Left lung (tissue), 10 donors: ENCODE results near the gene SPATA2. TPM values are rescaled to one million over a fixed set of nuclear protein-coding genes. Genes with fewer than 3 reads are reported as not detected.
A peak's percentile ranks its signal among the peaks of the same experiment; 100 is the strongest.

Experiments used
- ATAC-seq: fragments of 200-7000 bp; cut with Tn5 transposase; one replicate; pipeline ENCODE4 v1.9.1; 2020; ENCODE audit warnings: moderate library complexity
- DNase-seq, 4 donors: peaks; one replicate each; pipeline ENCODE4 v3.0.0-alpha.2; 2013 to 2020
- H3K27ac ChIP-seq, 2 donors: fragments of 200-600 bp; sonication (generic) in 1 of 2; one replicate each; pipeline versions ENCODE4 v1.5.0 to v1.8.0; 2020 to 2021
- H3K27me3 ChIP-seq, 2 donors: fragments of 200-600 bp; sonication (generic) in 1 of 2; one replicate each; pipeline versions ENCODE4 v1.5.0 to v1.8.0; 2020 to 2021
- H3K36me3 ChIP-seq, 2 donors: fragments of 200-600 bp; sonication (generic) in 1 of 2; one replicate each; pipeline versions ENCODE4 v1.5.0 to v1.8.0; 2020 to 2021
- H3K4me1 ChIP-seq, 2 donors: fragments of 200-600 bp; one replicate each; pipeline ENCODE4 v1.8.0; 2021
- H3K4me3 ChIP-seq, 2 donors: fragments of 200-600 bp; sonication (generic) in 1 of 2; one replicate each; pipeline versions ENCODE4 v1.5.0 to v1.8.0; 2020 to 2021; ENCODE audit warnings: mild to moderate bottlenecking in 1 of 2
- H3K9me3 ChIP-seq, 2 donors: fragments of 200-600 bp; sonication (generic) in 1 of 2; one replicate each; pipeline versions ENCODE4 v1.5.0 to v1.8.0; 2020 to 2021
- intact Hi-C, 2 donors: fragments of 100-400 bp; cut with DNase I; formaldehyde crosslinking; loops; one replicate each; pipeline versions ENCODE4 v1.11.2 to v1.14.2; 2022
- polyA plus RNA-seq, 6 donors: library from polyadenylated mRNA; unstranded; fragments of 120-200 nt; gene quantifications; one replicate each; pipeline ENCODE4 v1.2.1, GENCODE V29; 2013; ENCODE audit not compliant: insufficient read length in 6 of 6
- total RNA-seq, 2 donors: library from RNA; stranded (reverse); fragmentation: NEBNext Ultra II Directional; extraction: Animal tissue kit (Norgen Biotek cat#: 25700); gene quantifications; one replicate each; pipeline ENCODE4 v1.2.1, GENCODE V29; 2021
- TF ChIP-seq, protein P1 (sequence below), 2 donors: fragments of 200-600 bp; sonication (generic) in 1 of 2; IDR thresholded peaks; one replicate each; pipeline versions ENCODE4 v1.5.0 to v1.8.0; 2021; ENCODE audit warnings: antibody characterized with exemption in 2 of 2
- donor health status: DM: no; HTN: yes; CAD: no.
- donor health status: DM: no; HTN: no; CAD: no.

The SPATA2 gene
- total and polyA plus RNA-seq, 8 donors: 6.9 to 10.1 (median 7.6) TPM

DNA sequence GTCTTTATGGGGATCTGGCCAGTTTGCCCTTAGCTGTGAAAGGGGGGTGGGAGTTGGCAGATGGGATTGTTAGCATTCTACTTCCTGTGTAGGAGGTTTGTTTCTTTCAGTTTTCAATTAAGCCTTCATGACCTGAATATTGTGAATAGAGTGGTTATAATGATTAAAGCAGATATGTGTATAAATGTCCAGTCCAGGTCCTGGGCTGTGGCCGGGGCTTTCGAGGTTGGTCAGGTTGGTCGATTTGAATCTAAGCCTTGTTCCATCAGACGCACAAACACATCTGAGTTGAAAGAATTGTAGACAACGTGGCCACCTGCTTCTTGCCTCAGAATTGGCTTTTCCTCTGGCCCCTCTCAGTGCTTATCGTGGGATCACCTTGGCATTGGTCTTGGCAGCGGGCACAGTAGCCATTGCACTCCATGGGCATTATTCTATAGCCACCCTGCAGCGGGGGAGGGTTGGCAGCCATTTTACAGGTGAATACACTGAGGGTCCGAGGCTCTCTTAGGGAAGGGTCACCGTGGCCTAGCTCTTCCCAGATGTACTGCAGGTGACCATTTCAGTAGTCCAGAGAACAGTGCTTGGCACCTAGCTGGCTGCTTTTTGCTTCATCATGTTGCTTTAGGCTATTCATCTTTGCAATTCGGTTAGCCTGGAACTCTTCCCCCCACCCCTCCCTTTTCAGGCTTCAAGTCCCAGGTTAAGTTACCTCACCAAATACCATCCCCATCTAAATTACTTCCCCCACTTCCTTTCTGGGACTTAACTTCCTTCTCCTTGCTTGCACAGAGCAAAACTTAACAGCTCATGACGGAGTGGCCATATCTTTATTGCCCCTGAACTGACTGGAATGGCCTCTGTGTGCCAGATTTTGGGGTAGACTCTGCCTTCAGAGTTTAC, 21.9 kb upstream of the SPATA2 start:
- Histone ChIP-seq H3K9me3 (no peaks in the 10 kb centered on the region), H3K27me3 (no peaks in the 10 kb centered on the region), H3K27ac (peak overlapping the region; percentile 91 to 93), H3K4me3 (peak overlapping the region; percentile 93 to 100), H3K4me1 (peaks cover 13 to 63% of the 10 kb centered on the region in 2 donors), H3K36me3 (peaks cover 0 to 29% of the 10 kb centered on the region in 2 donors)
- DNase-seq (peak in 1 of 4 donors; percentile 30), ATAC-seq (peak; percentile 33)
- intact Hi-C loops: no loop called here
- TF ChIP-seq, protein P1, sequence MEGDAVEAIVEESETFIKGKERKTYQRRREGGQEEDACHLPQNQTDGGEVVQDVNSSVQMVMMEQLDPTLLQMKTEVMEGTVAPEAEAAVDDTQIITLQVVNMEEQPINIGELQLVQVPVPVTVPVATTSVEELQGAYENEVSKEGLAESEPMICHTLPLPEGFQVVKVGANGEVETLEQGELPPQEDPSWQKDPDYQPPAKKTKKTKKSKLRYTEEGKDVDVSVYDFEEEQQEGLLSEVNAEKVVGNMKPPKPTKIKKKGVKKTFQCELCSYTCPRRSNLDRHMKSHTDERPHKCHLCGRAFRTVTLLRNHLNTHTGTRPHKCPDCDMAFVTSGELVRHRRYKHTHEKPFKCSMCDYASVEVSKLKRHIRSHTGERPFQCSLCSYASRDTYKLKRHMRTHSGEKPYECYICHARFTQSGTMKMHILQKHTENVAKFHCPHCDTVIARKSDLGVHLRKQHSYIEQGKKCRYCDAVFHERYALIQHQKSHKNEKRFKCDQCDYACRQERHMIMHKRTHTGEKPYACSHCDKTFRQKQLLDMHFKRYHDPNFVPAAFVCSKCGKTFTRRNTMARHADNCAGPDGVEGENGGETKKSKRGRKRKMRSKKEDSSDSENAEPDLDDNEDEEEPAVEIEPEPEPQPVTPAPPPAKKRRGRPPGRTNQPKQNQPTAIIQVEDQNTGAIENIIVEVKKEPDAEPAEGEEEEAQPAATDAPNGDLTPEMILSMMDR (IDR thresholded peaks at IDR 0.05): no peak

DNA sequence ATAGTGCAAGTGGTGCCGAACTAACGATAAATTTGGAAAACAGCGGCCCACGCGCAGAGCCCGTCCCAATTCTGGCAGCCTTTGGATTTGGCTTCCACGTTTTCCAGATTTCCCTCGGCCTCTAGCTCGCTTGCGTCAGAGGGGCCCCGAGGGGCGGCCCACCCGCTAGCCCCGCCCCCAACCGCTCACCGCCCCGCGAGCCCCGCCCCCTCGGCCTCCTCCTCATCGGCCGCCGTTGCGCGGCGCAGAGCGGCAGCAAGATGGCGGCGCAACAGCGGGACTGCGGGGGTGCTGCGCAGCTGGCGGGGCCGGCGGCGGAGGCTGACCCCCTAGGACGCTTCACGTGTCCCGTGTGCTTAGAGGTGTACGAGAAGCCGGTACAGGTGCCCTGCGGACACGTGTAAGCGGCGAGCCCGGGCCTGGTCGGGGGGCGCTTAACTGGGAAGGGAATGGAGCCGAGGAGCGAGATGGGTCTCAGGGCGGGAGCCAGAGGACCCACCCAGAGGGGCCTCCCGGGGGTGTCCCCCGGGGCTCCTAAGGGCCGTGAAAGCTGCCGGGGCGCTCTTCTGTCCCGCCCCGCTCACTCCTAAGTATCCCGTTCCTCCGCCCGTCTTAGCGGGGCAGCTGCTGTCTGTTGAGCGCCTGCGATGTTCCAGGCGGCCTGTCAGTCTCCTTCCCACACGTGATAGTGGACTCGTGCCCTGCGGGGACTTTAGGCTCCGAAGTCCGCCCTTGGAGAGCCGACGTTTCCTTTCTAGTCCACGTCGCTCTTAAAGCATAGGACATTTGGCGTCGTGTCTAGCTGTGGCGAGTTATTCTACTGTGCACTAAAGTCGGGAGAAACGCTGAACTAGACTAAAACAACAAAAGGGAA, 21.1 kb upstream of the SPATA2 start, which contains the start of gene RNF114:
Gene RNF114, plus strand, starts transcription at position 245 of the 874 bp plus-strand sequence. Its CDS starts 16 bp downstream, at position 261.
- Histone ChIP-seq H3K36me3 (peaks cover 0 to 20% of the 10 kb centered on the region in 2 donors), H3K9me3 (no peaks in the 10 kb centered on the region), H3K4me3 (peak within 1 kb of the TSS; percentile 93 to 100), H3K27ac (peak within 1 kb of the TSS; percentile 91 to 93), H3K4me1 (peaks cover 13 to 54% of the 10 kb centered on the region in 2 donors), H3K27me3 (no peaks in the 10 kb centered on the region)
- DNase-seq (peak; percentile 87 to 96 (median 92)), ATAC-seq (peak; percentile 96)
- intact Hi-C loops: no loop called here
- TF ChIP-seq, protein P1 (IDR thresholded peaks at IDR 0.05): peak in 1 of 2 donors; percentile 18

DNA sequence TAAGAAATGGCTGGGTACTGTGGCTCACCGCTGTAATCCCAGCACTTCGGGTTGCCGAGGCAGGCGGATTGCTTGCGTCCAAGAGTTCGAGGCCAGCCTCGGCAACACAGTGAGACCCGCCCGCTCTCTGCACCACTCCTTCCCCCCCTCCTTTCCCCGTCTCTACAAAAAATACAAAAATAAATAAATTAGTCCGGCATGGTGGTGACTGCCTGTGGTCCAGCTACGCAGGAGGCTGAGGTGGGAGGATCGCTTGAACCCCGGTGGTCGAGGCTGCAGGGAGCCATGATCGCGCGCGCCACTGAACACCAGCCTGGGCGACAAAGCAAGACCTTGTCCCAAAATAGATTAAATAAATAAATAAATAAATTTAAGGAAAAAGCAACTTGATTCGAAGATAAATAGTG, 20.4 kb upstream of the SPATA2 start:
- Histone ChIP-seq H3K27ac (peak overlapping the region; percentile 91 to 93), H3K4me1 (peaks cover 13 to 49% of the 10 kb centered on the region in 2 donors), H3K4me3 (peak overlapping the region; percentile 93 to 100), H3K27me3 (no peaks in the 10 kb centered on the region), H3K36me3 (peaks cover 0 to 14% of the 10 kb centered on the region in 2 donors), H3K9me3 (no peaks in the 10 kb centered on the region)
- intact Hi-C loops: no loop called here
- ATAC-seq: peak; percentile 1
- peak in 1 of 4 donors; percentile 68 for DNase-seq
- TF ChIP-seq, protein P1 (IDR thresholded peaks at IDR 0.05): no peak

DNA sequence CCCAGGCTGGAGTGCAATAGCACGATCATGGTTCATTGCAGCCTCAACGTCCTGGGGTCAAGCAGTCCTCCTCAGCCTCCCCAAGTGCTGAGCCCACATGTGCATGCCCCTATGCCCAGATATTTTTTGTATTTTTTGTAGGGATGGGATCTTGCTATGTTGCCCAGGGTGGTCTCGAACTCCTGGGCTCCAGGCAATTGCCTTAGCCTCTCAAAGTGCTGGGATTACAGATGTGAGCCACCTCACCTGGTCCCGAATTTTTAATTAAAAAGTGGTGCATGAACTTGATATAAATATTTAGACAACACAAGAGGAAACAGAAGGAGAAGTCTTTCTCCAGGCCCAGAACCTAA, 13.8 kb upstream of the SPATA2 start:
- H3K9me3 ChIP-seq: no peaks in the 10 kb centered on the region
- DNase-seq (no peak), ATAC-seq (no peak)
- no peaks in the 10 kb centered on the region for H3K27me3 ChIP-seq
- peaks cover 0 to 23% of the 10 kb centered on the region in 2 donors for H3K4me1 ChIP-seq
- H3K27ac ChIP-seq: peak overlapping the region in 1 of 2 donors; percentile 2
- no peaks in the 10 kb centered on the region for H3K36me3 ChIP-seq
- intact Hi-C loops: no loop called here
- no peak overlapping the region for H3K4me3 ChIP-seq
- TF ChIP-seq, protein P1 (IDR thresholded peaks at IDR 0.05): no peak
